Measurements from ENCODE around the gene SCFD1.
"Not testable (repeated sequence)": the region's sequence is repeated elsewhere in the genome, so short reads cannot be mapped to it uniquely, and the experiment has no call there.

Gene SCFD1, protein sequence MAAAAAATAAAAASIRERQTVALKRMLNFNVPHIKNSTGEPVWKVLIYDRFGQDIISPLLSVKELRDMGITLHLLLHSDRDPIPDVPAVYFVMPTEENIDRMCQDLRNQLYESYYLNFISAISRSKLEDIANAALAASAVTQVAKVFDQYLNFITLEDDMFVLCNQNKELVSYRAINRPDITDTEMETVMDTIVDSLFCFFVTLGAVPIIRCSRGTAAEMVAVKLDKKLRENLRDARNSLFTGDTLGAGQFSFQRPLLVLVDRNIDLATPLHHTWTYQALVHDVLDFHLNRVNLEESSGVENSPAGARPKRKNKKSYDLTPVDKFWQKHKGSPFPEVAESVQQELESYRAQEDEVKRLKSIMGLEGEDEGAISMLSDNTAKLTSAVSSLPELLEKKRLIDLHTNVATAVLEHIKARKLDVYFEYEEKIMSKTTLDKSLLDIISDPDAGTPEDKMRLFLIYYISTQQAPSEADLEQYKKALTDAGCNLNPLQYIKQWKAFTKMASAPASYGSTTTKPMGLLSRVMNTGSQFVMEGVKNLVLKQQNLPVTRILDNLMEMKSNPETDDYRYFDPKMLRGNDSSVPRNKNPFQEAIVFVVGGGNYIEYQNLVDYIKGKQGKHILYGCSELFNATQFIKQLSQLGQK

DNA sequence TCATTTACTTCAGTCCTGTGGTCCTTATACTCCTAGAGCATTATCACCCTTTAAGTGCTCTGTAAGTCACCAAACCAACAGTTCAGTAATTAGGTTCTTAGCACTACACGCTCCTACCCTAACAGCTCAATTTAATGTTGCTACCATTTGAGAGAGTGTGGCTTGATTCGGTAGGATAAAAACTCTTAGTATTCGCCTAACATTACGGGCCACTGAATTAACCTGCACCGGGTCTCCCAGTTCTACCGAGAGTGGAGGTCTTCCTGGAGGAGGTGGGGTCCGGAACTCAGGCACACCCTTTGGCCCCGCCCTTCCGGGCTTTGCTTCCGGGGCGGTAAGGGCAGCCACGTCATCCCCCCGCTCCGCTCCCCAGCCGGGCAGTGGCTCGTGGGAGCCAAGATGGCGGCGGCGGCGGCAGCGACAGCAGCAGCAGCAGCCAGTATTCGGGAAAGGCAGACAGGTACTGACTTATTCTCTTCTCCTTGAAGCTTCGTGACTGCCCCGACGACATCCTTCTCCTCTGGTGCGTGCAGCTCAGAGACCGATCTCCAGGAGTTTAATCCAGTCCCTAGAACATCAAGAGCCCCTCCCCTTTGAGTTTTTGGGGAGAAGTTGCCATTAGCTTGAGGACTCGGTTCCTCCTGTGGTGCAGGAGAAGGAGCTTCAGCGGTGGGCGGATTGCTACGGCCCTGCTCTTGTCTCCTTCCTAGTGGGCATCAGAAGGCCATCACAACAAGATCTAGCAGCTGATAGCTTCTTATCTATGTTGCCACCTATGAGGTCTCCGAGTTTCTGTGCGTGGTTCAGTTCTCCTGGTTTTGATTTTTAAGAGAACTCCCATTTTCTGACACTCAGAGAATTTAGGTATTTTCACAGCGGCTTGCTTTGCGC, at the start of gene SCFD1:
Gene SCFD1, plus strand, starts transcription at position 380 of the 891 bp plus-strand sequence. Its CDS starts 20 bp downstream, at position 400.
- peak; percentile 58 for FAIRE-seq

DNA sequence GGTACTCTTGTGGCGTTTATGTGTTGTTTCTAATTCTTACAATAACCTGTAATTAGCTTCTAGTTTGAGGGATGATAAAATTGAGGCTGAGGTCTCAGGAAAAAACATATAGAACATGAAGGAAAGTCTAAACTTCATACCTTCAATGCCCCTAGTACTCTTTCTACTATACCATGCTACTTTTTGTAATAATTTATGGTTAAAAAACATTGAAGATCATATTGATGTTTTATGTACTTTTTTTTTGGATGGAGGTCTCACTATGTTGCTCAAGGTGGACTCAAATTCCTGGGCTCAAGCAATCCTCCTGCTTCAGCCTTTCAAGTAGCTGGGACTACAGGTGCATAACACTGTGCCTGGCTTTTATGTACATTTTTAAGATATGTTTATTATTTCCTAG, 49.3 kb upstream of the SCFD1 start:
- no peak for FAIRE-seq

DNA sequence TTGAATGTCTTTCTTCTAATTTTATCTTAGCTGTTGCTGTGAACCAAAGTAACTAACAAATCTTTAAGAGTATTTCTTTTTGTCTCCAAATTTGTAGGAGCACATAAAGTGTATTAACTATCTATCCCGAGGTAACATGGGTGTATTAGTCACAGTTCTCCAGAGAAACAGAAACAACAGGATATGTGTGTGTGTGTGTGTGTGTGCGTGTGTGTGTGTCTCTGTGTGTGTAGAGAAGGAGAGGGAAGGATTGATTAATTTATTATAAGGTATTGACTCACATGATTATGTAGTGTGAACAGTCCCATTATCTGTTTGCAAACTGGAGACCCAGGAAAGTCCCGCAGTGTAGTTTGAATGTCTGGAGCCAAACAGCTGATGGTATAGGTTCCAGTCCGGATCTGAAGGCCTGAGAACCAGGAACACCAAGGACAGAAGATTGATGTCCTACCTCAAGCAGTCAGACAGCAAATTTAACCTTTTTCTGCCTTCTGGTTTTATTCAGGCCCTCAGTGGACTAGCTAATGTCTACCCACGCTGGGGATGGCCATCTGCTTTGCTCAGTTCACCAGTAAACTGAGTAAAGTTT, 48.8 kb upstream of the SCFD1 start:
- FAIRE-seq: no peak

DNA sequence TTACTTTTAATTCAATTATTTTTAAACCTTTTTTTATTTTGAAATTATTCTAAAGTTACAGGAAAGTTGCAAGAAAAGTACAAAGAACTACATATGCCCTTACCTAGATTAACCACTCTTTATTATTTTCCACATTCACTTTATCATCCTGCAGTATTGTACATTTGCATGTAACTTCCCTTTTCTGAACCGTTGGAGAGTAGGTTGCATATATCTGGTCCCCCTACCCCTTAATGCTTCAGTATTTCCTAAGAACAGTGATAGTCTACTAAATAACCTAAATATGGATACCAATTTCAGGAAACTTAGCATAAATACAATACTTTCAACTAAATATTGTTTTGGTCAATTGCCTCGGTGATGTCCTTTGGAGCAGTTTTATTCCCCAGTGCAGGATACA, 48.2 kb upstream of the SCFD1 start:
- FAIRE-seq: no peak

DNA sequence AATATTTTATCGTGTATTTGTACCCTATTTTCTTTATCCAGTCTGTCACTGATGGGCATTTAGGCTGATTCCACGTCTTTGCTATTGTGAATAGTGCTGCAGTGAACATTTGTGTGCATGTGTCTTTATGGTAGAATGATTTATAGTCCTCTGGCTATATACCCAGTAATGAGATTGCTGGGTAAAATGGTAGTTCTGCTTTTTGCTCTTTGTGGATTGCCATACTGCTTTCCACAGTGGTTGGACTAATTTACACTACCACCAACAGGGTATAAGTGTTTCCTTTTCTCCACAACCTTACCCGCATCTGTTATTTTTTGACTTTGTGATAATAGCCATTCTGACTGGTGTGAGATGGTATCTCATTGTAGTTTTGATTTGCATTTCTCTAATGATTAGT, 47.3 kb upstream of the SCFD1 start:
- FAIRE-seq: not testable (repeated sequence)

DNA sequence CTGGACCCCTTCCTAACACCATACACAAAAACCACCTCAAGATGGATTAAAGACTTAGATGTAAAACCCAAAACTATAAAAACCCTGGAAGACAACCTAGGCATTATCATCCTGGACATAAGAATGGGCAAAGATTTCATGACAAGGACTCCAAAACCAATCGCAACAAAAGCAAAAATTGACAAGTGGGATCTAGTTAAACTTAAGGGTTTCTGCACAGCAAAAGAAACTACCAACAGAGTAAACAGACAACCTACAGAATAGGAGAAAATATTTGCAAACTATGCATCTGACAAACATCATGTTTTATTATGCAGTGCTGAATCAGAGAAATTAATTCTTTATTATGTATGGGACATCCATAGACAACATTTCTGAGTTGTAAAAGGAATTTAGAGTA, 45.8 kb upstream of the SCFD1 start:
- FAIRE-seq: not testable (repeated sequence)

DNA sequence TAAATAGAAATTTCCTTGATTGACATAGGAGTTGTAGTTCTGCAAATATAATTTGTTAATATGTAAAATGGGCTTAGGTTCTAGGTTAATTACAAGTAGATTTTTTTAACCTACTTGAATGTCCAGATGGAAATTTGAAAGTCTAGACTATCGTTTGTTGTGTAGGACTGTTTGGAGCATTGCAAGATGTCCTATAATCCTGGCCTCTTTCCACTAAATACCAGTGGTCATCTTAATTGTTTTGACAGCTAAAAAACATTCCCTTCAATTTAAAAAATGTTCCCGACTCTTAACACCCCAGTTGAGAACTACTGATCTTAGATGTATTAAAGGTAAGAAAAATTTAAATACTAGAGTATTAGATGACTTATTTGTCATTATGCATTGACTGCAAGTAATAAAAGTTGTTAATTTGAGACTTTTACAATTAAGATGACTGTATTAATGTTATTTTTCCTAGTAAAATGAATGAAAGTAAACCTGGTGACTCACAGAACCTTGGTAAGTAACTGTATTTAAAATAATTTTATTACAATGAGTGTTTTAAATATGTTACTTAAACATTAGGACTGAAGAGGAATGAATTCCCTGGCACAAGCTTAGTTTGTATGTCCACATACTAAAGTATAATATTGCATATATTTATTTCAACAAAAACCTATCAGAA, 41.4 kb upstream of the SCFD1 start:
- FAIRE-seq: no peak

DNA sequence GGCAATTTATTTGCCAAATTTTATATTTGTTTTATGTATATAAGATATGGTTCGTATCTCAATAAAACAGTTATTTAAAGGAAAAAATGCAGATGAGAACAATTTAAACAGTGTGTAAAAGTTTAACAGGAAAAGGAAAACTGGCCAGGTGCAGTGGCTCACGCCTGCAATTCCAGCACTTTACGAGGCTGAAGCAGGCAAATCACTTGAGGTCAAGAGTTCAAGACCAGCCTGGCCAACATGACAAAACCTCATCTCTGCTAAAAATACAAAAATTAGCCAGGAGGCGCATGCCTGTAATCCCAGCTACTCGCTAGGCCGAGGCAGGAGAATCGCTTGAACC, 40.9 kb upstream of the SCFD1 start:
- FAIRE-seq: no peak

DNA sequence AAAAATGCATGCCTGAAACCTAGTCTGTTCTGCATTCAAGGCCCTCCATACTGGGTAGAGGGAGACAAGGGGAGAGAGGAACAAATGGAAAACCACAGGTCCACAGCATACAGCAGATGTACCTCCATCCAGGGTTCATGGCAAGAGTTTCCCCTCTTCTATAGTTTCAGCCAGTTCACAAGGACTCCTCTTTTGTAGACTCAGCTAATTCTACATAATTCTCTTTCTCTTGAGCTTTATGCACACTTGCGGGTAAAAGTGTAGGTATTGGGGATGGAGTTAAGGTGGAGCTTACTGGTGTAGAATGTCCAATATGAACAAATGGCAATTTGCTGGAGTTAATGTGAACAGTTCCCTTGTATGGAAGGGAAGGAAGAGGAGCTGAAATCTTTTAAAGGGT, 39.7 kb upstream of the SCFD1 start:
- no peak for FAIRE-seq

DNA sequence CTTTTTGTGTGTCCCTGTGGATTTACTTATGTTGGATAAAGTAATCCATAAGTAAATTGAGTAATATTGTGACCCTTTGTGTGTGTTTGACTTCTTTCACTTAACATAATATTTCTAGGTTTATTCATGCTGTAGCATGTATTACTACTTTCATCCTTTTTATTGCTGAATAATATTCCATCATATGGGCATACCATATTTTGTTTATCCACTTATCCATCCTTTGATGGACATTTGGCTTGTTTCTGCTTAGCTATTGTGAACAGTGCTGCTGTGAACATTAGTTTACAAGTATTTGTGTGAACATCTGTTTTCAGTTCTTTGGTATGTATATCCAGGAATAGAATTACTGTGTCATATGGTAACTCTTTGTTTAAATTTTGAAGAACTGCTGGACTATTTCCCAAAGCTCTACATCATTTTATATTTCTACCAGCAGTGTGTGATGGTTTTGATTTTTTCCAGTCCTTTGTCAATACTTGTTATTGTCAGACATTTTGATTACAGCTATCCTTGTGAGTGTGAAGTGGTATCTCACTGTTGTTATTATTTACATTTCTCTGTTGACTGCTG, 38.0 kb upstream of the SCFD1 start:
- FAIRE-seq: no peak

DNA sequence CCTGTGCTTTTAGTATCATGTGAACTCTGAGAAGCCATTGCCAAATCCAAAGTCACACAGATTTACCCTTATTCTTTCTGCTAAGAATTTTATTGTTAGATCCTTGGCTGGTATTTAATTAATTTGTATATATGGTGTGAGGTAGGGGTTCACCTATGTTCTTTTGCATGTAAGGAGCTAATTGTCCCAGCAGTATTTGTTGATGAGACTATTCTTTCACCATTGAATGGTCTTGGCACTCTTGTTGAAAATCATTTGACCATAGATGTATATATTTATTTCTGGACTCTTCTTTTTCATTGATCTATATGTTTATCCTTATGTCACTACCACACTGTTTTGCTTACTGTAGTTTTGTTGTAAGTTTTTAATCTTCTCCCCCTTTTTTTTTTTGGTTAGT, 36.9 kb upstream of the SCFD1 start:
- no peak for FAIRE-seq

DNA sequence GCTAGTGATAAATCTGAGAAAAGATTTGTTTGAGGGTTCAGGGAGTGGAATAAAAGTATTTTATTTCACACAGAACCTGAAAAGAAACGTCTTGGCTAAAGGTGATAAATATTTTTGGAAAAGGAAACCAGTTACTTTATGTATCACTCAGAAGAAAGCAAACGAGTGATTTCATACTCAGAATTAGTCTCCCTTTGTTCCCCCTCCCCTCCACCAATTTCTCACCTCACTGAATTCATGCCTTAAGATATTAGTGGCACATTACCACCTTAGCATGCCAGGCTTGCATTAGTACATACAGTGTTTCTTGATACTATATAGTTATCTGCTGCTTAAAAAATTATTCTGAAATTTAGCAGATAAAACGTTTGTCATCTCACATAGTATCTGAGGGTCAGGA, 35.0 kb upstream of the SCFD1 start:
- no peak for FAIRE-seq

DNA sequence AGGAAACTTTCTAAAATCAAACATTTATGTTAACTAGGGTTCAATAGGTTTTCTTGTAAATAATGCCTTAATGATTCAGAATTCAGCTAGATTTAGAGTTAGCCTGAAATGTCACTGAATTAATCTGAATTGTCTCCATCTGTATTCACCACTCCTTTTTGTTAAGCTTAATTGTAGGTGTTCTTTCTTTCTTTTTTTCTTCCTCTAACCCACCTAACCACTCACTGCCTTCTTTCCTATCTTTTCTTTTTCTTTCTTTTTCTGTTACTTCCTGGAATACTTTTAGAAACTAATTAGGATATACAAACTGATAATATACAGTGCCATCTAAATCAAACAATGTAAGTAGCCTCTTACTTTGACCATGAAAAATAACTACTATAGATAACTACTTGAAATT, 33.2 kb upstream of the SCFD1 start:
- FAIRE-seq: peak; percentile 75

DNA sequence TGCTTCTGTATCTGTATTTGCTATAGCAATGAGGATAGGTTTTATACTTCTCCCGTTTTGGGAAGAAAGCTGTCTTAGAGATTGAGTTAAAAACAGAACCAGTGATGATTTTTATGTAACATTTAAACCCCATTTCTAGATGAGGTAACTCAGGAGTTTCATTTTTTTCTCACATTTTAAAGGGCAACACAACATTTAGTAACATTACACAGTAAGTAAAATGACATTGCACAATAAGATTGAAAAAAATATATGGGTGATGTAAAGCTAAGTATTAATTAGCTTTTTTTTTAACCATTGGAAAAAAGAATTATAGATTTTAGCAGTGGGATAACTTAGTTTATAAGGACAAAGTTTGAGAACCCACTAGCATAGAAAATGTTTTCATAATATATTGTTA, 25.2 kb upstream of the SCFD1 start:
- FAIRE-seq: peak; percentile 69

DNA sequence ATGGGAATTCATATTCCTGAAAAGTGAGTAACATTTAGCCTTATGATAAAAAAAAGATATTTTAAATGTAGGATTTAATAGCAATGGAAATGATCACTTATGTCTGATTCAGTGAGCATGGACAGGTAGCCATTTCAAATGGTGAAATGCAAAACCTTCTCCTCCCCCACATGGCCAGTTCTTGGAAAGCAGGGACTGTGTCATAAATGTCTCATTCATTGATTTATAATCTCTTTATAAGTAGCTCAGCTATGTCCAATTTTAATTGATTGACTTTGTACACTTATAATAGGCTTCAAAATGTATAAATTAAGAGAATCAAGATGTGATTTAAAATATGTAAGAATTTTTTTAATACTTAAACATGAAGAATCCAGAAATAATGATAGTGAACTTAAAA, 24.6 kb upstream of the SCFD1 start:
- no peak for FAIRE-seq

DNA sequence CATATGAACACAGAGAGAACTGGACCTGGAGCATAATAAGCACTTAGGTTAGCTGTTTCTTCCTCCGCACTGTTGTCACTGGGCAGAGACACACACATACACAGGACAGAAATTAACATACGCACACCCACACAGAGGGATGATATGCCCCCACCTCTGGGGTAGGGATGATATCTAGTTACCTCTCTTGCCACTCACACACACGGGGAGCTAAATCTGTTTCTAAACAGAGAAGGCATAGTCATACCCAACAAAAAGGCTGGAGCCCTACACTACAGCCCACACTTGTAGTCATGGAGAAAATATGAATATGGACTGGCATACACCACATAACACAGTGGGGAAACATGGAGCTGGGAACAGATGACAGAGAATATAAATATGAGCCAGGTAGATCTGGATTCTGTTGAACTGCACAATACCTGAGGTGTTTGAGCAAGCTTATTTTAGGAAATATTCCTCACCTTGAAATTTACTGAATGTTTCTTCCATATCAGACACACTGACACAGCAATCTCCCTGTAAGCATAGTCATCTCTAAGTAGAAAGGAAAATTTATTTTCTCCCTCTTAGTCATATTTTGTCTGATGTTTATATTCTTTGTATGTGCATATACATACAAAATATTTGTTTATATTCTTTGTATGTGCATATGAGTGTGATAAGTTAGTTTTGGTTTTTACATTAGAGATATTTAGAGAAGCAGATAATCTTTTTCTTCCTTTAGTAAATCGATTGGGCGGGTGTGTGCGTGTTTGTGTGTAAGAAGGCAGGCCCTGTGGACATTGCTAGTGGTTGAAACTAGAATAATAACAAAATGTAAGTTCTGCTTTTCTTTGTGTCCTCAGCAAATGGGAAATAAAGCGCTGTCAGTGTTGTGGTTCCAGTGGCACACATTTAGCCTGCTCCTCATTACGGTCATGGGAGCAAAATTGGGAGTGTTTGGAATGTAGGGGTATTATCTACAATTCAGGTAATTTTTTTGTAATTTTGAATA, 20.9 kb upstream of the SCFD1 start:
- FAIRE-seq: no peak

DNA sequence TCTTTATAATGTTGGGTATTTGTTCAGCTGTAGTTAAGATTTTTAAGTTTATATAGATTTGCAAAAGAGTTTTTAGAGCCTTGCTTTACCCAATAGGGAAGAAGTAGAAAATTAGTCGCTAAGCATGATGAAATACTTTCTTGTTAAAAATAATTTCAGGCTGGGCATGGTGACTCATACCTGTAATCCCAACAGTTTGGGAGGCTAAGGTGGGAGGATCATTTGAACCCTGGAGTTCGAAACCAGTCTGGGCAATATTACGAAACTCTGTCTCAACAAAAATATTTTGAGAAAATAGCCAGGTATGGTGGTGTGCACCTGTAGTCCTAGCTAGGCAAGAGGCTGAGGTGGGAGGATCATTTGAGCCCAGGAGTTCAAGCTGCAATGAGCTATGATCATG, 18.7 kb upstream of the SCFD1 start:
- no peak for FAIRE-seq

DNA sequence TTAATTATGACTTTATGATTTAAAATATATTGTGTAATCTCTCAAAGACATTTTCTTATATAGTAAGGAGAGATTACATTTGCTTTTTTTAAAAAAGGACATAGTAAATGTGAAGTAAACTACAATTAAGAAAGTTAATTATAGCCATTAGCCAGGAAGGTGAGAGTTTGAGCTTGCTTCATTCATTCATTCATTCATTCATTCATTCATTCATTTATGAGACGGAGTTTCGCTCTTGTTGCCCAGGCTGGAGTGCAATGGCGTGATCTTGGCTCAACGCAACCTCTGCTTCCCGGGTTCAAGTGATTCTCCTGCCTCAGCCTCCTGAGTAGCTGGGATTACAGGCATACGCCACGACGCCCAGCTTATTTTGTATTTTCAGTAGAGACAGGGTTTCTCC, 17.4 kb upstream of the SCFD1 start:
- FAIRE-seq: not testable (repeated sequence)

DNA sequence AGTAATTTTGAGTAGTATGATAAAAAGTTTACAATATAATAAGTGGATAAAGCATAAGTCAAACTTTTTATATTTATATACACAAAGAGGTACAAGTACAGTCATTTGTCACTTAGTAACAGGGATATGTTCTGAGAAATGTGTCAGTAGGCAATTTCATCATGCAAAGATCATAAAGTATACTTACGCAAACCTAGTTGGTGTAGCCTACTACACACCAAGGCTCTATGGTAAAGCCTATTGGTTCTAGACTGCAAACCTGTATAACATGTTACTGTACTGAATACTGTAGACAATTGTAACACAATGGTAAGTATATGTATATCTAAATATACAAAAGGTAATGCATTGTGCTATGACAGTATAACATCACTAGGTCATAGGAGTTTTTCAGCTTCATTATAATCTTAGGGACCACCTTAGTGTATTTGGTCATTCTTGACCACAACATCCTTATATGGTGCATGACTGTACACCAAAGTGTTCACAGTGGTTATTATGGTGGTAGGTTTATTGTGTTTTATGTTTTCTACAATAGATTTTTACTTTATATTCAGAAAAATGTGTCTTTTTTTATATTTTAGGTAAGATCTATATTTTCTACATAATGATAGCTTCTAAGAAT, 14.9 kb upstream of the SCFD1 start:
- FAIRE-seq: peak; percentile 85

DNA sequence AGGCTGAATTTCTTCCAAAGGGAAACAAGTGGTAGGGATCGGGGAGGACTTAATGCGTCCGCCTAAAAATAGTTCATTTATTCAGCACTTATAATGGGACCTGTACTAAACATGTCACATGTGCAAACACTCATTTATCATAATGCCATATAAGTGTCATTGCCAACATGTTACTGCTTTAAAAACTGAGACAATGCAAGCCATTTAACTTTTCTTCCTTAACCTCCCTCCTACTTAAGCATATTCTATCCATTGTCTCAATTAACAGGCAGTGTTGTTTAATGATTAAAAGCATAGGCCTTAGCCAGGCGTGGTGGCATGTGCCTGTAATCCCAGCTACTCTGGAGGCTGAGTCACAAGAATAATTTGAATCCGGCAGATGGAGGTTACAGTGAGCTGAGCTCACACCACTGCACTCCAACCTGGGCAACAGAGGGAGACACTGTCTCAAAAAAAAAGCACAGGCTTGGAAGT, 13.5 kb upstream of the SCFD1 start:
- peak; percentile 85 for FAIRE-seq
